Measurements from ENCODE around the gene HDGF. TPM values are rescaled to one million over a fixed set of nuclear protein-coding genes. Genes with fewer than 3 reads are reported as not detected.

Gene HDGF
- total and polyA plus RNA-seq, 2 experiments from 2014 or later: 106 to 251 TPM

DNA sequence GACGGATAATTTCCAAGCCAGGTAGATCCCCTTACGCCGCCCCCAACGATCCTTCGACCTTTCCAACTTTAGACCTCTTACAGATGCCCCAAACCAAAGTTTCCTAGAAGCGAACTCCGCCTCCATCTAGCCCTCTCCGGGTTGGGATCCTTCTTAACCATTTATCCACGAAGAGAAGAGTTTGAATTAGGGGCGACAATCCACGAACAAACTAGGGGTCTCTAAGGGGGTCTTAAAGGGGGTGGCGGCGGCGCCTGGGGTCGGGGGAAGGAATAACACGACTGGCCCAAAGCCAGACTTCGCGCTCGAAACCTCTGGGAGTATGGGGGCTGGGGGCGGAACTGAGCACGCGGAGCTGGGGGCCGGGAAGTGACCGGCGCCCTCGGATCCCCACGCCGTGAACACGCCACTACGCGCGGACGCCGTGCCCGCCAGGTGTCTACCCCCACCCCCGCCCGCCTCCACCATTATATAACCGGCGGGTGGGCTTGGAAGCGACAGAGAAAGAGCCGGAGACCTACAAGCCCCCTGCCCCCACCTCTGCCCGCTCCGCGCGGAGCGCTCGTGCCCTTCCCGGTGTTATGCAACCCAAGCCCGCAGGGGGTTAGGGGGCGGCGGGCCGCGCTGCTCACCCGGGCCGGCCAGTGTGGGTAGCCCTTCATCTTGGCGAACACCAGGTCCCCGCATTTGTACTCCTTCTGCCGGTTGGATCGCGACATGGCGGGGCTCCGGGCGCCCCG lies 594 bp downstream of the HDGF start:
- H3K4me1 Mint-ChIP-seq: peaks cover 47% of the 10 kb centered on the region

DNA sequence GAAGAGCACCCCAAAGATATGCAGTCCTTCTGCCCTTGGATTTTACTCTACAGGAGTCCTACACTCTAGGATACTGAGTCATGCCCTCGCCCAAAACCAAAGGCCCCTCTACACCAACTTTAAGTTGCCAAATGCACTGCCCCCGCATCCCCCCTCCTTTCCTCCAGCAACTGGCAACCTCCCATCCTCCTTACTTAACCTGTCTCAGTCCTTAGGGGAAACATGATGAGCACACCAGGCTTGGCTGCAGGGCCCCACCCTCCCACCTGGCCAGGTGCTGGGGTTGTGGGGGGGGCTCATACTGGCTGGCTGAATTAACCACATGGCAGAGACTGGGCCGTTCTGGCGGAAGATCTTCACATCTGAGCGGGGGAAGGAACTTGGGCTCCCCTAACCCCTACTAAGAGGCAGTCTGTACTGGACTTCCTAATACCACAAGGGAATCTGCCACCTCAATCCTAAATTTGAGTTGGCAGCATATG lies 1.2 kb downstream of the HDGF start:
- no peak overlapping the region for H2AFZ ChIP-seq
- H3K27me3 Mint-ChIP-seq (ENCODE audit: insufficient read depth, low read depth, poor library complexity): peaks cover 23% of the 10 kb centered on the region
- peaks cover 51% of the 10 kb centered on the region for H3K4me1 ChIP-seq (ENCODE audit: insufficient read depth)
- ATAC-seq: no peak
- DNase-seq (ENCODE audit: low spot score): peak; percentile 31
- peak overlapping the region; percentile 100 for H3K4me2 ChIP-seq
- peaks cover 53% of the 10 kb centered on the region for H3K4me1 Mint-ChIP-seq
- H3K36me3 Mint-ChIP-seq (ENCODE audit: low read depth): peaks cover 30% of the 10 kb centered on the region
- H3K9me2 ChIP-seq (ENCODE audit: insufficient read depth): no peaks in the 10 kb centered on the region
- H3K36me3 ChIP-seq (ENCODE audit: insufficient read depth): no peaks in the 10 kb centered on the region
- H3K27ac Mint-ChIP-seq: peak overlapping the region; percentile 97
- peaks cover 69% of the 10 kb centered on the region for H3K79me2 ChIP-seq (replicated peaks; ENCODE audit: insufficient read depth)
- H3F3A ChIP-seq (replicated peaks; ENCODE audit: low read depth): peaks cover 40% of the 10 kb centered on the region
- H4K20me1 ChIP-seq (replicated peaks; ENCODE audit: insufficient read depth): peaks cover 16% of the 10 kb centered on the region
- H3K4me3 Mint-ChIP-seq: peak overlapping the region; percentile 89
- peak overlapping the region; percentile 99 for H3K4me3 ChIP-seq
- H3K9me3 Mint-ChIP-seq: no peaks in the 10 kb centered on the region; the same call in 1 of the 3 replicates
- 0 out of 2 replicates have a peak overlapping the region, but pooled peaks have one; percentile 66 for H3K27ac ChIP-seq (ENCODE audit: low read depth)
- H3K27me3 ChIP-seq (ENCODE audit: insufficient read depth): no peaks in the 10 kb centered on the region
- TF ChIP-seq ZNF114 (CRISPR knock-in tag; IDR thresholded peaks at IDR 0.05) (no peak), POLR2AphosphoS5 (IDR thresholded peaks at IDR 0.05; ENCODE audit: low read depth) (peak; percentile 25; the same call in 1 of the 2 replicates)

More for the DNA sequence above, 594 bp downstream of the HDGF start:
- H4K20me1 ChIP-seq (replicated peaks; ENCODE audit: insufficient read depth): peaks cover 10% of the 10 kb centered on the region
- H3K4me2 ChIP-seq: peak overlapping the region; percentile 100
- H3K36me3 Mint-ChIP-seq (ENCODE audit: low read depth): peaks cover 24% of the 10 kb centered on the region
- ATAC-seq: peak; percentile 5
- H3K27ac ChIP-seq (ENCODE audit: low read depth): peak overlapping the region; percentile 66; the same call in 1 of the 2 replicates
- H3K79me2 ChIP-seq (replicated peaks; ENCODE audit: insufficient read depth): peaks cover 63% of the 10 kb centered on the region
- H3F3A ChIP-seq (replicated peaks; ENCODE audit: low read depth): peaks cover 35% of the 10 kb centered on the region
- no peaks in the 10 kb centered on the region; the same call in 1 of the 3 replicates for H3K9me3 Mint-ChIP-seq
- H3K27me3 ChIP-seq (ENCODE audit: insufficient read depth): no peaks in the 10 kb centered on the region
- TF ChIP-seq, protein P1, sequence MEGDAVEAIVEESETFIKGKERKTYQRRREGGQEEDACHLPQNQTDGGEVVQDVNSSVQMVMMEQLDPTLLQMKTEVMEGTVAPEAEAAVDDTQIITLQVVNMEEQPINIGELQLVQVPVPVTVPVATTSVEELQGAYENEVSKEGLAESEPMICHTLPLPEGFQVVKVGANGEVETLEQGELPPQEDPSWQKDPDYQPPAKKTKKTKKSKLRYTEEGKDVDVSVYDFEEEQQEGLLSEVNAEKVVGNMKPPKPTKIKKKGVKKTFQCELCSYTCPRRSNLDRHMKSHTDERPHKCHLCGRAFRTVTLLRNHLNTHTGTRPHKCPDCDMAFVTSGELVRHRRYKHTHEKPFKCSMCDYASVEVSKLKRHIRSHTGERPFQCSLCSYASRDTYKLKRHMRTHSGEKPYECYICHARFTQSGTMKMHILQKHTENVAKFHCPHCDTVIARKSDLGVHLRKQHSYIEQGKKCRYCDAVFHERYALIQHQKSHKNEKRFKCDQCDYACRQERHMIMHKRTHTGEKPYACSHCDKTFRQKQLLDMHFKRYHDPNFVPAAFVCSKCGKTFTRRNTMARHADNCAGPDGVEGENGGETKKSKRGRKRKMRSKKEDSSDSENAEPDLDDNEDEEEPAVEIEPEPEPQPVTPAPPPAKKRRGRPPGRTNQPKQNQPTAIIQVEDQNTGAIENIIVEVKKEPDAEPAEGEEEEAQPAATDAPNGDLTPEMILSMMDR (conservative IDR thresholded peaks at IDR 0.05; ENCODE audit: low read depth in 2 of 2): no peak
- no peak for TF ChIP-seq EZH2phosphoT487 (IDR thresholded peaks at IDR 0.05; ENCODE audit: unreplicated experiment)
- no peak for TF ChIP-seq POLR2AphosphoS5 (IDR thresholded peaks at IDR 0.05; ENCODE audit: low read depth)
- TF ChIP-seq, protein P2, sequence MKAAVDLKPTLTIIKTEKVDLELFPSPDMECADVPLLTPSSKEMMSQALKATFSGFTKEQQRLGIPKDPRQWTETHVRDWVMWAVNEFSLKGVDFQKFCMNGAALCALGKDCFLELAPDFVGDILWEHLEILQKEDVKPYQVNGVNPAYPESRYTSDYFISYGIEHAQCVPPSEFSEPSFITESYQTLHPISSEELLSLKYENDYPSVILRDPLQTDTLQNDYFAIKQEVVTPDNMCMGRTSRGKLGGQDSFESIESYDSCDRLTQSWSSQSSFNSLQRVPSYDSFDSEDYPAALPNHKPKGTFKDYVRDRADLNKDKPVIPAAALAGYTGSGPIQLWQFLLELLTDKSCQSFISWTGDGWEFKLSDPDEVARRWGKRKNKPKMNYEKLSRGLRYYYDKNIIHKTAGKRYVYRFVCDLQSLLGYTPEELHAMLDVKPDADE (IDR thresholded peaks at IDR 0.05): no peak
- TF ChIP-seq NANOG (IDR thresholded peaks at IDR 0.05; ENCODE audit: borderline replicate concordance): no peak
- TF ChIP-seq EZH2 (IDR thresholded peaks at IDR 0.05; ENCODE audit: low read depth, unreplicated experiment): no peak
- H3K4me3 ChIP-seq: peak overlapping the region; percentile 99
- H2AFZ ChIP-seq: 0 out of 2 replicates have a peak overlapping the region, but pooled peaks have one; percentile 38
- peaks cover 19% of the 10 kb centered on the region for H3K27me3 Mint-ChIP-seq (ENCODE audit: insufficient read depth, low read depth, poor library complexity)
- peak; percentile 73 for DNase-seq (ENCODE audit: low spot score)
- peaks cover 45% of the 10 kb centered on the region for H3K4me1 ChIP-seq (ENCODE audit: insufficient read depth)
- peak overlapping the region; percentile 89 for H3K4me3 Mint-ChIP-seq
- H3K27ac Mint-ChIP-seq: peak overlapping the region; percentile 97
- H3K9me2 ChIP-seq (ENCODE audit: insufficient read depth): no peaks in the 10 kb centered on the region
- H3K36me3 ChIP-seq (ENCODE audit: insufficient read depth): no peaks in the 10 kb centered on the region

All from GM23338 (cell line).